ENCODE results near the gene ZMPSTE24.

Gene ZMPSTE24

GRCh38 chr1:40310983-40311642, 53.1 kb downstream of the ZMPSTE24 start:
- Histone ChIP-seq H3K9ac (ENCODE audit: low read depth in 1 of 2, low read length in 2 of 2) (no peak overlapping the region), H3K27ac (ENCODE audit: low read depth, low read length) (no peak overlapping the region), H3K27me3 (ENCODE audit: control insufficient read depth in 1 of 2, insufficient read depth in 2 of 2, low read length in 2 of 2) (peaks cover 8% of the 10 kb centered on the region in 2 donors), H3K4me1 (ENCODE audit: control insufficient read depth in 1 of 2, insufficient read depth in 2 of 2, low read length in 2 of 2) (peaks cover 17 to 20% of the 10 kb centered on the region in 2 donors), H3K9me3 (ENCODE audit: control insufficient read depth in 1 of 2, low read length in 2 of 2) (no peaks in the 10 kb centered on the region), H3K36me3 (ENCODE audit: control insufficient read depth in 1 of 2, insufficient read depth in 2 of 2, low read length in 2 of 2) (no peaks in the 10 kb centered on the region), H3K4me3 (ENCODE audit: low read depth in 1 of 2, low read length in 2 of 2) (no peak overlapping the region)

- peaks cover 13 to 14% of the 10 kb centered on the region in 2 donors for H3K27me3 ChIP-seq (ENCODE audit: control insufficient read depth in 1 of 2, insufficient read depth in 2 of 2, low read length in 2 of 2)
- peak overlapping the region in 1 of 2 donors; percentile 17 for H3K4me3 ChIP-seq (ENCODE audit: low read depth in 1 of 2, low read length in 2 of 2)
- H3K27ac ChIP-seq (ENCODE audit: low read depth, low read length), result no peak overlapping the region
- no peaks in the 10 kb centered on the region for H3K9me3 ChIP-seq (ENCODE audit: control insufficient read depth in 1 of 2, low read length in 2 of 2)
- peak overlapping the region in 1 of 2 donors; percentile 35 for H3K9ac ChIP-seq (ENCODE audit: low read depth in 1 of 2, low read length in 2 of 2)
- peaks cover 21% of the 10 kb centered on the region in 2 donors for H3K4me1 ChIP-seq (ENCODE audit: control insufficient read depth in 1 of 2, insufficient read depth in 2 of 2, low read length in 2 of 2)
- no peaks in the 10 kb centered on the region for H3K36me3 ChIP-seq (ENCODE audit: control insufficient read depth in 1 of 2, insufficient read depth in 2 of 2, low read length in 2 of 2)
Observed at GRCh38 chr1:40311692-40312091, 53.7 kb downstream of the ZMPSTE24 start.

- Histone ChIP-seq H3K4me1 (ENCODE audit: control insufficient read depth in 1 of 2, insufficient read depth in 2 of 2, low read length in 2 of 2) (peaks cover 21 to 24% of the 10 kb centered on the region in 2 donors), H3K9me3 (ENCODE audit: control insufficient read depth in 1 of 2, low read length in 2 of 2) (no peaks in the 10 kb centered on the region), H3K36me3 (ENCODE audit: control insufficient read depth in 1 of 2, insufficient read depth in 2 of 2, low read length in 2 of 2) (no peaks in the 10 kb centered on the region), H3K4me3 (ENCODE audit: low read depth in 1 of 2, low read length in 2 of 2) (peak overlapping the region in 1 of 2 donors; percentile 17), H3K27ac (ENCODE audit: low read depth, low read length) (no peak overlapping the region), H3K9ac (ENCODE audit: low read depth in 1 of 2, low read length in 2 of 2) (peak overlapping the region in 1 of 2 donors; percentile 35), H3K27me3 (ENCODE audit: control insufficient read depth in 1 of 2, insufficient read depth in 2 of 2, low read length in 2 of 2) (peaks cover 20 to 22% of the 10 kb centered on the region in 2 donors)
Observed at GRCh38 chr1:40312238-40313205, 54.5 kb downstream of the ZMPSTE24 start.

- no peaks in the 10 kb centered on the region for H3K36me3 ChIP-seq (ENCODE audit: control insufficient read depth in 1 of 2, insufficient read depth in 2 of 2, low read length in 2 of 2)
- H3K4me3 ChIP-seq (ENCODE audit: low read depth in 1 of 2, low read length in 2 of 2), result no peak overlapping the region
- H3K27ac ChIP-seq (ENCODE audit: low read depth, low read length), result no peak overlapping the region
- peaks cover 25 to 27% of the 10 kb centered on the region in 2 donors for H3K27me3 ChIP-seq (ENCODE audit: control insufficient read depth in 1 of 2, insufficient read depth in 2 of 2, low read length in 2 of 2)
- no peaks in the 10 kb centered on the region for H3K9me3 ChIP-seq (ENCODE audit: control insufficient read depth in 1 of 2, low read length in 2 of 2)
- peaks cover 21 to 24% of the 10 kb centered on the region in 2 donors for H3K4me1 ChIP-seq (ENCODE audit: control insufficient read depth in 1 of 2, insufficient read depth in 2 of 2, low read length in 2 of 2)
- no peak overlapping the region for H3K9ac ChIP-seq (ENCODE audit: low read depth in 1 of 2, low read length in 2 of 2)
Observed at GRCh38 chr1:40313329-40313957, 55.4 kb downstream of the ZMPSTE24 start.

GRCh38 chr1:40313958-40314720, 56.1 kb downstream of the ZMPSTE24 start:
- H3K27ac ChIP-seq (ENCODE audit: low read depth, low read length), result no peak overlapping the region
- peaks cover 21 to 24% of the 10 kb centered on the region in 2 donors for H3K4me1 ChIP-seq (ENCODE audit: control insufficient read depth in 1 of 2, insufficient read depth in 2 of 2, low read length in 2 of 2)
- H3K4me3 ChIP-seq (ENCODE audit: low read depth in 1 of 2, low read length in 2 of 2), result no peak overlapping the region
- peaks cover 29 to 31% of the 10 kb centered on the region in 2 donors for H3K27me3 ChIP-seq (ENCODE audit: control insufficient read depth in 1 of 2, insufficient read depth in 2 of 2, low read length in 2 of 2)
- no peaks in the 10 kb centered on the region for H3K36me3 ChIP-seq (ENCODE audit: control insufficient read depth in 1 of 2, insufficient read depth in 2 of 2, low read length in 2 of 2)
- H3K9me3 ChIP-seq (ENCODE audit: control insufficient read depth in 1 of 2, low read length in 2 of 2), result no peaks in the 10 kb centered on the region
- no peak overlapping the region for H3K9ac ChIP-seq (ENCODE audit: low read depth in 1 of 2, low read length in 2 of 2)

GRCh38 chr1:40314721-40315238, 56.7 kb downstream of the ZMPSTE24 start:
- peaks cover 21 to 24% of the 10 kb centered on the region in 2 donors for H3K4me1 ChIP-seq (ENCODE audit: control insufficient read depth in 1 of 2, insufficient read depth in 2 of 2, low read length in 2 of 2)
- H3K27ac ChIP-seq (ENCODE audit: low read depth, low read length), result no peak overlapping the region
- peak overlapping the region; percentile 31 to 32 for H3K4me3 ChIP-seq (ENCODE audit: low read depth in 1 of 2, low read length in 2 of 2)
- H3K27me3 ChIP-seq (ENCODE audit: control insufficient read depth in 1 of 2, insufficient read depth in 2 of 2, low read length in 2 of 2), result peaks cover 32 to 33% of the 10 kb centered on the region in 2 donors
- no peaks in the 10 kb centered on the region for H3K9me3 ChIP-seq (ENCODE audit: control insufficient read depth in 1 of 2, low read length in 2 of 2)
- no peaks in the 10 kb centered on the region for H3K36me3 ChIP-seq (ENCODE audit: control insufficient read depth in 1 of 2, insufficient read depth in 2 of 2, low read length in 2 of 2)
- H3K9ac ChIP-seq (ENCODE audit: low read depth in 1 of 2, low read length in 2 of 2), result peak overlapping the region; percentile 35 to 51

GRCh38 chr1:40315239-40315794, 57.3 kb downstream of the ZMPSTE24 start:
- peak overlapping the region; percentile 39 to 51 for H3K9ac ChIP-seq (ENCODE audit: low read depth in 1 of 2, low read length in 2 of 2)

GRCh38 chr1:40315795-40316594, 58.0 kb downstream of the ZMPSTE24 start:
- Histone ChIP-seq H3K9me3 (ENCODE audit: control insufficient read depth in 1 of 2, low read length in 2 of 2) (no peaks in the 10 kb centered on the region), H3K36me3 (ENCODE audit: control insufficient read depth in 1 of 2, insufficient read depth in 2 of 2, low read length in 2 of 2) (no peaks in the 10 kb centered on the region), H3K9ac (ENCODE audit: low read depth in 1 of 2, low read length in 2 of 2) (peak overlapping the region; percentile 38 to 39), H3K27me3 (ENCODE audit: control insufficient read depth in 1 of 2, insufficient read depth in 2 of 2, low read length in 2 of 2) (peaks cover 32 to 33% of the 10 kb centered on the region in 2 donors), H3K4me1 (ENCODE audit: control insufficient read depth in 1 of 2, insufficient read depth in 2 of 2, low read length in 2 of 2) (peaks cover 21 to 24% of the 10 kb centered on the region in 2 donors), H3K27ac (ENCODE audit: low read depth, low read length) (no peak overlapping the region), H3K4me3 (ENCODE audit: low read depth in 1 of 2, low read length in 2 of 2) (peak overlapping the region; percentile 68 to 72)

More at GRCh38 chr1:40315239-40315794, 57.3 kb downstream of the ZMPSTE24 start:
- peak overlapping the region; percentile 68 to 72 for H3K4me3 ChIP-seq (ENCODE audit: low read depth in 1 of 2, low read length in 2 of 2)
- H3K27me3 ChIP-seq (ENCODE audit: control insufficient read depth in 1 of 2, insufficient read depth in 2 of 2, low read length in 2 of 2), result peaks cover 32 to 33% of the 10 kb centered on the region in 2 donors
- H3K9me3 ChIP-seq (ENCODE audit: control insufficient read depth in 1 of 2, low read length in 2 of 2), result no peaks in the 10 kb centered on the region
- no peak overlapping the region for H3K27ac ChIP-seq (ENCODE audit: low read depth, low read length)
- peaks cover 21 to 24% of the 10 kb centered on the region in 2 donors for H3K4me1 ChIP-seq (ENCODE audit: control insufficient read depth in 1 of 2, insufficient read depth in 2 of 2, low read length in 2 of 2)
- no peaks in the 10 kb centered on the region for H3K36me3 ChIP-seq (ENCODE audit: control insufficient read depth in 1 of 2, insufficient read depth in 2 of 2, low read length in 2 of 2)
